Measurements from ENCODE around the gene AXIN1. TPM values are rescaled to one million over a fixed set of nuclear protein-coding genes. Genes with fewer than 3 reads are reported as not detected.
"Not testable (repeated sequence)": the region's sequence is repeated elsewhere in the genome, so short reads cannot be mapped to it uniquely, and the experiment has no call there.

The AXIN1 gene
- total and polyA plus RNA-seq, 9 donors = 3.7 to 27.2 (median 23.0) TPM

- Histone ChIP-seq H3K36me3 (no peaks in the 10 kb centered on the region), H3K27me3 (no peaks in the 10 kb centered on the region), H3K4me1 (ENCODE audit: insufficient read depth) (no peaks in the 10 kb centered on the region), H3K27ac (no peak overlapping the region), H3K4me3 (no peak overlapping the region), H3K9me3 (no peaks in the 10 kb centered on the region)
- DNase-seq = no peak
- intact Hi-C loops (cut with DNase I) = loop anchor here in 1 of 4 donors (10.0 kb wide), 1 partner anchor 115 kb away; the partner anchor contains the start of gene FAM234A
- no peak for TF ChIP-seq EP300 (IDR thresholded peaks at IDR 0.05)
- no peak for TF ChIP-seq POLR2A (IDR thresholded peaks at IDR 0.05)
- TF ChIP-seq CTCF (IDR thresholded peaks at IDR 0.05) = no peak
- 78 to 83% (median 82%) methylated on average over 8 of the region's 8 CpGs for WGBS, 3 donors
Measured at GRCh38 chr16:350203-350602, 2.3 kb downstream of the AXIN1 start.

GRCh38 chr16:349211-349610, 3.3 kb downstream of the AXIN1 start:
- Histone ChIP-seq H3K4me1 (ENCODE audit: insufficient read depth) (no peaks in the 10 kb centered on the region), H3K4me3 (no peak overlapping the region), H3K27ac (no peak overlapping the region), H3K9me3 (no peaks in the 10 kb centered on the region), H3K36me3 (no peaks in the 10 kb centered on the region), H3K27me3 (no peaks in the 10 kb centered on the region)
- 84 to 91% (median 87%) methylated on average over 7 of the region's 7 CpGs for WGBS, 3 donors
- TF ChIP-seq EP300 (IDR thresholded peaks at IDR 0.05) (no peak), POLR2A (IDR thresholded peaks at IDR 0.05) (no peak), CTCF (IDR thresholded peaks at IDR 0.05) (no peak)
- intact Hi-C loops (cut with DNase I) = loop anchor here in 1 of 4 donors (5.0 kb wide), 1 partner anchor 112 kb away; no protein-coding TSS in a partner anchor
- no peak for DNase-seq

DNA sequence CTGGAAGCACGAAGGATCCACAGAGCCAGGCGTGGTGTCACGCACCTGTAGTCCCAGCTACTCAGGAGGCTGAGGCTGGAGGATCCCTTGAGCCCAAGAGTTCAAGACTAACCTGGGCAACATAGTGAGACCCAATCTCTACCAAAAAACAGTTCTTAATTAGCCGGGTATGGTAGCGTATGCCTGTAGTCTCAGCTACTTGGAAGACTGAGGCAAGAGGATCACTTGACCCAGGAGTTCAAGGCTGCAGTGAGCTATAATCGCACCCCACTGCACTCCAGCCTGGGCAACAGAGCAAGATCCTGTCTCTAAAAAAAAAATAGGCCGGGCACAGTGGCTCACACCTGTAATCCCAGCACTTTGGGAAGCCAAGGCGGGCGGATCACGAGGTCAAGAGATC, 4.0 kb downstream of the AXIN1 start:
- not testable (repeated sequence) for H3K27ac ChIP-seq; H3K36me3 ChIP-seq; H3K4me3 ChIP-seq; H3K9me3 ChIP-seq; DNase-seq; H3K4me1 ChIP-seq (ENCODE audit: insufficient read depth); H3K27me3 ChIP-seq
- intact Hi-C loops (cut with DNase I) = loop anchor here in 1 of 4 donors (5.0 kb wide), 1 partner anchor 111 kb away; no protein-coding TSS in a partner anchor
- 88 to 95% (median 95%) methylated on average over 10 of the region's 10 CpGs for WGBS, 3 donors

DNA sequence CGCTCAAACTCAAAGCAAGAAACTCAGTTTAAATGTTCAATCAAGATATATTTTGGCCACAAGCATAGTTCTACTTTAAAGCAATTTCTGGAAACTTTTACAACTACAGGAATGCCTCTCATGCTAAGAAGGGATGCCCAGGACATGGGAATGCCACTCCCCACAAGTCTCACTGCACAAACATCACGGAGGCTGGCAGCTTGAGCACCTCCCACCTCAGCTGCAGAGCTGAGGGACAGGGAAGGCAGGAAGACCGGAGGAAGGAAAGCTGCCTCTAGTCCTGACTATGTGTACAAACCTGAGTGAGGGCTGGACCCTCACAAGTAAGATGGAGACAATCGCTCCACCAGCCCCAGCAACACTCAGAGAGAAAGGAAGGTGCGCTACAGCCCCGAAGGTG, 5.3 kb downstream of the AXIN1 start:
- H3K27ac ChIP-seq = no peak overlapping the region
- TF ChIP-seq EP300 (IDR thresholded peaks at IDR 0.05) = no peak
- TF ChIP-seq POLR2A (IDR thresholded peaks at IDR 0.05) = no peak
- no peak for TF ChIP-seq CTCF (IDR thresholded peaks at IDR 0.05)
- no peak overlapping the region for H3K4me3 ChIP-seq
- 91 to 96% (median 93%) methylated on average over 6 of the region's 6 CpGs for WGBS, 3 donors
- peaks cover 3% of the 10 kb centered on the region for H3K4me1 ChIP-seq (ENCODE audit: insufficient read depth)
- H3K9me3 ChIP-seq = no peaks in the 10 kb centered on the region
- no peak for DNase-seq
- intact Hi-C loops (cut with DNase I) = loop anchor here in 1 of 4 donors (5.0 kb wide), 1 partner anchor 110 kb away; no protein-coding TSS in a partner anchor
- no peaks in the 10 kb centered on the region for H3K36me3 ChIP-seq
- no peaks in the 10 kb centered on the region for H3K27me3 ChIP-seq

DNA sequence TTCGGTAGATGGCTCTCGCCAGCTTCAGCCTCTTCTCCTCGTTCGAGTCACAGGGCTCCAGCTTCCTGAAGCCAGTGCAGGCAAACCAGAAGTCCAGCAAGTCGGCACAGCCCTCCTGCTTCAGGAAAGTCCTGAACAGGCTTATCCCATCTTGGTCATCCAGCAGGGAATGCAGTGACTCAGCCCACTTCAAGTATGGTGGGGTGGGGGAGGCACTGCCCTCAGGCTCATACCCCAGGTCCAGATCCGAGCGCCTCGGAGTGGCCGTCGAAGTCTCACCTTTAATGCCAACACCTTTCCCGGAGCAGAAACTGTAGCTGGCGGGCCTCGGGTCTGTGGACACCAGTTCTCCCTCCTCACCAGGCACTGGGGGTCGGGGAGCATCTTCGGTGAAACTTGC, 5.9 kb downstream of the AXIN1 start:
- TF ChIP-seq POLR2A (IDR thresholded peaks at IDR 0.05) (no peak), CTCF (IDR thresholded peaks at IDR 0.05) (no peak), EP300 (IDR thresholded peaks at IDR 0.05) (no peak)
- intact Hi-C loops (cut with DNase I) = loop anchor here in 1 of 4 donors (5.0 kb wide), 1 partner anchor 109 kb away; no protein-coding TSS in a partner anchor
- Histone ChIP-seq H3K4me1 (ENCODE audit: insufficient read depth) (peaks cover 4% of the 10 kb centered on the region), H3K27me3 (no peaks in the 10 kb centered on the region), H3K27ac (no peak overlapping the region), H3K36me3 (no peaks in the 10 kb centered on the region), H3K9me3 (no peaks in the 10 kb centered on the region), H3K4me3 (no peak overlapping the region)
- WGBS, 3 donors = 85 to 89% (median 88%) methylated on average over 15 of the region's 15 CpGs
- DNase-seq = no peak
